Trophoblast cell (in vitro differentiated cells and primary cell): Measurements from ENCODE around the gene PAM.

Experiments used
- DNase-seq, 2 donors: peaks; one replicate each; pipeline ENCODE4 v3.0.0-alpha.2; 2016
- H2AFZ ChIP-seq: 2 replicates; pipeline ENCODE4 v1.6.1; 2013; ENCODE audit warnings: low read length, moderate library complexity, mild to moderate bottlenecking; ENCODE audit not compliant: insufficient read depth, poor library complexity
- H2AK5ac ChIP-seq: 2 replicates; pipeline ENCODE4 v1.6.1; 2013; ENCODE audit warnings: mild to moderate bottlenecking, low read length
- H2BK120ac ChIP-seq: 2 replicates; pipeline ENCODE4 v1.6.1; 2013; ENCODE audit warnings: low read length, mild to moderate bottlenecking, moderate library complexity; ENCODE audit not compliant: insufficient read depth, poor library complexity
- H2BK12ac ChIP-seq: 2 replicates; pipeline ENCODE4 v1.6.1; 2013; ENCODE audit warnings: mild to moderate bottlenecking, low read length, moderate library complexity
- H2BK5ac ChIP-seq: 2 replicates; pipeline ENCODE4 v1.6.1; 2013; ENCODE audit warnings: low read length, low read depth, moderate library complexity, mild to moderate bottlenecking; ENCODE audit not compliant: poor library complexity
- H3K14ac ChIP-seq: 2 replicates; pipeline ENCODE4 v1.6.1; 2013; ENCODE audit warnings: mild to moderate bottlenecking, low read length
- H3K18ac ChIP-seq: 2 replicates; pipeline ENCODE4 v1.6.1; 2013; ENCODE audit warnings: mild to moderate bottlenecking, low read length
- H3K23ac ChIP-seq: 2 replicates; pipeline ENCODE4 v1.6.1; 2013; ENCODE audit warnings: low read length
- H3K27ac ChIP-seq: 2 replicates; pipeline ENCODE4 v1.5.1; 2013; ENCODE audit warnings: low read depth, mild to moderate bottlenecking, inconsistent platforms, low read length, moderate library complexity
- H3K27me3 ChIP-seq: 2 replicates; pipeline ENCODE4 v1.6.1; 2013; ENCODE audit warnings: inconsistent platforms, mild to moderate bottlenecking, low read length, moderate library complexity; ENCODE audit not compliant: insufficient read depth
- H3K36me3 ChIP-seq, 2 experiments: 1 replicate in 1 of 2; 2 replicates in 1 of 2; pipeline ENCODE4 v1.6.1; 2013; ENCODE audit warnings: low read length in 2 of 2, mild to moderate bottlenecking in 2 of 2, moderate library complexity in 1 of 2; ENCODE audit not compliant: insufficient read depth in 2 of 2, control insufficient read depth in 1 of 2
- H3K4ac ChIP-seq: 2 replicates; pipeline ENCODE4 v1.6.1; 2013; ENCODE audit warnings: low read depth, mild to moderate bottlenecking, low read length, moderate library complexity
- H3K4me1 ChIP-seq, 2 experiments: 1 replicate in 1 of 2; 2 replicates in 1 of 2; pipeline ENCODE4 v1.6.1; 2013; ENCODE audit warnings: low read length in 2 of 2, mild to moderate bottlenecking in 2 of 2, moderate library complexity in 1 of 2; ENCODE audit not compliant: insufficient read depth in 2 of 2, control insufficient read depth in 1 of 2
- H3K4me2 ChIP-seq: 2 replicates; pipeline ENCODE4 v1.6.1; 2013; ENCODE audit warnings: inconsistent platforms, mild to moderate bottlenecking, low read length, moderate library complexity
- H3K4me3 ChIP-seq: 2 replicates; pipeline ENCODE4 v1.5.1; 2013; ENCODE audit warnings: mild to moderate bottlenecking, low read depth, low read length, inconsistent platforms
- H3K79me1 ChIP-seq: one replicate; pipeline ENCODE4 v1.6.1; 2013; ENCODE audit warnings: low read length
- H3K79me2 ChIP-seq: 2 replicates; pipeline ENCODE4 v1.6.1; 2013; ENCODE audit warnings: low read length, mild to moderate bottlenecking; ENCODE audit not compliant: control insufficient read depth, insufficient read depth, poor library complexity
- H3K9ac ChIP-seq: 2 replicates; pipeline ENCODE4 v1.6.1; 2013; ENCODE audit warnings: mild to moderate bottlenecking, low read length
- H3K9me3 ChIP-seq: 2 replicates; pipeline ENCODE4 v1.6.1; 2013; ENCODE audit warnings: low read depth, mild to moderate bottlenecking, control low read depth, inconsistent platforms, low read length; ENCODE audit not compliant: insufficient read depth
- H4K12ac ChIP-seq: 2 replicates; pipeline ENCODE4 v1.6.1; 2013; ENCODE audit warnings: low read depth, mild to moderate bottlenecking, low read length, moderate library complexity
- H4K8ac ChIP-seq: 2 replicates; pipeline ENCODE4 v1.6.1; 2013; ENCODE audit warnings: low read depth, mild to moderate bottlenecking, low read length, moderate library complexity
- H4K91ac ChIP-seq: one replicate; pipeline ENCODE4 v1.6.1; 2013; ENCODE audit warnings: low read depth, mild to moderate bottlenecking, low read length, moderate library complexity
- WGBS: extraction: QIAGEN DNeasy Blood & Tissue Kit; methylation state at CpG from one replicate; pipeline ENCODE4 v1.1.7; 2013; ENCODE audit warnings: missing lambda C conversion rate; ENCODE audit not compliant: insufficient read length, insufficient coverage; ENCODE audit errors: extremely low coverage; 5-methylcytosine and 5-hydroxymethylcytosine counted together

PAM gene

DNA sequence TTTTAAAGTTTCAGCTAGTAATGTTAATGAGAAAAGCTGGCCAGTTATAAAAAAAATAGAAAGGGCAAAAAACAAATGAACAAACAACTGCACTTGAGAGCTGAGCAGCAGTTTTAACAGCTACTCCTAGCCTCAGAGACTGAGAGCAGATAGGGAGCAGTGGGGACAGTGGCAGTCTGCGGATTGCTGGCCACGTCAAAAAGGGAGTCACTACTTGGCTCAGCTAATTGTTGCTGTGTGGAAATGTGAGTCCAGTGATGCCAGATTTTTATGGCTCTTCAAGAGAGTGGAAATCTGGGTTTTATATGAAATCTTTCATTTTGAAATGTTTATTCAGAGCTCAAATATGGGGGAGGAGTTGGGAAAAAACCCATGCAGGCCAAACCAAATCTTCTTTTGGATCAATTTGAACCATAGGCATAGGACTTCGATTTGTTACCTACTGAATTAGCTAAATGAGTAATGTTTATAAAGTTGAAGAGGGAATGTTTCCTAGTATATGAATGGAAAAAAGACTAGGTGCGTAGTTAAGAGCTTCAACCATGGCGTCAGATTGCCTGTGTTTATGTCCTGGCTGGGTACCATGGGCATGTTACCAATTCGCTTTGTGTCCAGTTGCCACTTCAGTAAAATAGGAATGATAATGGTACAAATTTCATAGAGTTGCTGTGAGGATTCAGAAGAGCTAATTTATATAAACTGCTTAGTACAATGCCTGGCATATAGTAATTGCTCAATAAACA lies 102.1 kb downstream of the PAM start:
- Histone ChIP-seq H3K23ac (no peak overlapping the region), H2BK120ac (no peak overlapping the region), H4K12ac (no peak overlapping the region), H3K4me2 (no peak overlapping the region), H3K14ac (no peak overlapping the region), H3K9me3 (peaks cover 1% of the 10 kb centered on the region), H2AK5ac (no peak overlapping the region), H3K36me3 (no peaks in the 10 kb centered on the region), H3K79me1 (no peaks in the 10 kb centered on the region), H4K8ac (no peak overlapping the region), H3K4me3 (no peak overlapping the region), H3K79me2 (no peaks in the 10 kb centered on the region), H3K27ac (no peak overlapping the region), H2AFZ (no peak overlapping the region), H4K91ac (no peak overlapping the region), H3K18ac (no peak overlapping the region), H3K27me3 (no peaks in the 10 kb centered on the region), H2BK5ac (no peak overlapping the region), H2BK12ac (no peak overlapping the region), H3K4ac (no peak overlapping the region), H3K4me1 (no peaks in the 10 kb centered on the region), H3K9ac (no peak overlapping the region)
- no peak for DNase-seq
- 100% methylated on average over 1 of the region's 6 CpGs for WGBS

DNA sequence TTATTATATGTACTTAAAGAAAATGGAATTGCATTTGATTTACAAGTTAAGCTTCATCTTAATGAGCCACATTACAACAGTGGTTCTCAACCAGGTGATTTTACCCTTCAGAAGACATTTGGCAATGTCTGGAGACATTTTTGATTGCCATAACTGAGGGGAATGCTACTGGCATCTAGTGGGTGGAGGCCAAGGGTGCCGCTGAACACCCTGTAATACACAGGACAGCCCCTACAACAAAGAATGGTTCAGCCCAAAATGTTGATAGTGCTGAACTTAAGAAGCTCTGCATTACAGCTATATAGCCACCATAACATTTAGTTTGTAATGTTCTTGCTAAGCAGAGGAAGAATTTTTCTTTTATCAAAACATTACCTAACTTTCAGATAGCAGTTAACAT lies 103.1 kb downstream of the PAM start:
- Histone ChIP-seq H3K14ac (no peak overlapping the region), H3K79me1 (no peaks in the 10 kb centered on the region), H3K79me2 (no peaks in the 10 kb centered on the region), H3K4ac (no peak overlapping the region), H4K12ac (no peak overlapping the region), H2BK12ac (no peak overlapping the region), H2BK120ac (no peak overlapping the region), H3K27ac (no peak overlapping the region), H3K23ac (no peak overlapping the region), H4K91ac (no peak overlapping the region), H2AFZ (no peak overlapping the region), H2AK5ac (no peak overlapping the region), H3K9ac (no peak overlapping the region), H4K8ac (no peak overlapping the region), H3K36me3 (no peaks in the 10 kb centered on the region), H3K9me3 (peaks cover 1% of the 10 kb centered on the region), H3K4me3 (no peak overlapping the region), H2BK5ac (no peak overlapping the region), H3K18ac (no peak overlapping the region), H3K4me2 (no peak overlapping the region), H3K4me1 (no peaks in the 10 kb centered on the region), H3K27me3 (no peaks in the 10 kb centered on the region)
- DNase-seq: no peak
- WGBS: no CpG with 5 or more reads among the region's 1 CpG

DNA sequence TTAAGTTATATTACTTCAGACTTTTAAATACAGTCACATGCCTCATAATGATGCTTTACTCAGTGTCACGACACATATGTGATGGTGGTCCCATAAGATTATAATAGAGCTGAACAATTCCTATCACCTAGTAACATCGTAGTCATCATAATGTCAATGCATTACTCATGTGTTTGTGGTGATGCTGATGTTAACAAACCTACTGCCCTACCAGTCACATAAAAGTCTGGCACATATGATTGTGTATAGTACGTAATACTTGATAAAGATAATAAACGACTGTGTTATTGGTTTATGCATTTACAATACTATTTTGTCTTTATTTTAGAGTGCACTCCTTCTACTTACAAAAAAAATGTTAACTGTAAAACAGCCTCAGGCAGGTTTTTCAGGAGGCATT lies 103.7 kb downstream of the PAM start:
- WGBS: no CpG with 5 or more reads among the region's 4 CpGs
- DNase-seq: peak in 1 of 2 donors; percentile 34
- H3K4ac ChIP-seq: no peak overlapping the region
- no peak overlapping the region for H4K12ac ChIP-seq
- H3K4me2 ChIP-seq: no peak overlapping the region
- no peak overlapping the region for H2BK12ac ChIP-seq
- H3K4me1 ChIP-seq: no peaks in the 10 kb centered on the region
- H3K14ac ChIP-seq: no peak overlapping the region
- no peak overlapping the region for H3K23ac ChIP-seq
- no peak overlapping the region for H4K8ac ChIP-seq
- H2AFZ ChIP-seq: no peak overlapping the region
- H2BK120ac ChIP-seq: no peak overlapping the region
- no peak overlapping the region for H3K18ac ChIP-seq
- no peaks in the 10 kb centered on the region for H3K79me1 ChIP-seq
- no peak overlapping the region for H3K4me3 ChIP-seq
- no peak overlapping the region for H3K27ac ChIP-seq
- no peak overlapping the region for H2BK5ac ChIP-seq
- no peak overlapping the region for H4K91ac ChIP-seq
- H3K79me2 ChIP-seq: no peaks in the 10 kb centered on the region
- H2AK5ac ChIP-seq: no peak overlapping the region
- H3K9ac ChIP-seq: no peak overlapping the region
- no peaks in the 10 kb centered on the region for H3K27me3 ChIP-seq
- peaks cover 1% of the 10 kb centered on the region for H3K9me3 ChIP-seq
- H3K36me3 ChIP-seq: no peaks in the 10 kb centered on the region

DNA sequence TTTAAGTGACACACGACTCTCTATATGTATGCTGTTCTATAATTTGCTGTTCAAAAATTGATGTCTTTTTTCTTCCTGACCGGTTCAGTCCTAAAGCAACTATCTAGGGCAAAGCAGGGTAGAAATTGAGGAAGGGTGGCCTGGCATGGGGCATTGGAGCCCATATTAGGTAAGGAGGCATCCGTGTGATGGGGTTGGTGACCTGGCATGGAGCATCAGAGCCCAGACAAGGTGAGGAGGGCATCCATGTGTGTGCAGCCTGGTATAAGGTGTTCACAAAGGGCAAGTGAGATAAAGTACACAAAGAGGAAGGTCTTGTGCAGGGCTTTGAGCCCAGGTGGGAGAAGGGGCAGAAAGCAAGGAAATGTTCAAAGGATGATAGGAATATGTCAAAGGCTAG lies 104.9 kb downstream of the PAM start:
- Histone ChIP-seq H3K18ac (no peak overlapping the region), H4K8ac (no peak overlapping the region), H3K9ac (no peak overlapping the region), H3K4me1 (no peaks in the 10 kb centered on the region), H2AK5ac (no peak overlapping the region), H3K79me1 (no peaks in the 10 kb centered on the region), H3K36me3 (no peaks in the 10 kb centered on the region), H3K4ac (no peak overlapping the region), H2BK12ac (no peak overlapping the region), H4K12ac (no peak overlapping the region), H2AFZ (no peak overlapping the region), H3K79me2 (no peaks in the 10 kb centered on the region), H3K27ac (no peak overlapping the region), H3K4me2 (no peak overlapping the region), H3K23ac (no peak overlapping the region), H4K91ac (no peak overlapping the region), H3K9me3 (no peaks in the 10 kb centered on the region), H3K4me3 (no peak overlapping the region), H3K14ac (no peak overlapping the region), H2BK120ac (no peak overlapping the region), H2BK5ac (no peak overlapping the region), H3K27me3 (no peaks in the 10 kb centered on the region)
- WGBS: no CpG with 5 or more reads among the region's 3 CpGs
- DNase-seq: no peak
